Gastroesophageal sphincter (tissue), 3 donors: ENCODE results near the gene COPA.

Experiments
- CTCF ChIP-seq, 4 experiments: fragments of 200-600 bp in 2 of 4; fragments of 450-650 bp in 2 of 4; sonication (generic) in 1 of 4; IDR thresholded peaks; one replicate each; pipeline ENCODE4 v1.5.1; 2017 to 2019; ENCODE audit warnings: antibody characterized with exemption in 4 of 4, mild to moderate bottlenecking in 2 of 4, moderate library complexity in 2 of 4
- EP300 ChIP-seq: sonication (generic); formaldehyde crosslinking; IDR thresholded peaks from one replicate; pipeline ENCODE4 v1.6.1; 2017; ENCODE audit warnings: antibody characterized with exemption, mild to moderate bottlenecking
- POLR2A ChIP-seq, 2 donors: fragments of 450-650 bp; IDR thresholded peaks; one replicate each; pipeline ENCODE4 v1.6.1; 2017; ENCODE audit warnings: antibody characterized with exemption in 2 of 2, mild to moderate bottlenecking in 2 of 2, moderate library complexity in 1 of 2
- POLR2AphosphoS5 ChIP-seq: sonication (generic); formaldehyde crosslinking; IDR thresholded peaks from one replicate; pipeline ENCODE4 v1.6.1; 2017; ENCODE audit warnings: antibody characterized with exemption

GRCh38 chr1:160367934-160368923, 25.2 kb upstream of the COPA start:
- no peak for TF ChIP-seq EP300
- no peak for TF ChIP-seq CTCF (IDR thresholded peaks at IDR 0.05)
- no peak for TF ChIP-seq POLR2A (IDR thresholded peaks at IDR 0.05)
- no peak for TF ChIP-seq POLR2AphosphoS5
